Measurements from ENCODE around the gene PPP4R1.

Gene PPP4R1

GRCh38 chr18:9506046-9506792 lies 108.1 kb downstream of the PPP4R1 start:
- peak; percentile 36 for DNase-seq (ENCODE audit: low read depth)

Measured in EH (cell line).